HG02642 (cell line): Measurements from ENCODE around the gene HIF1A.
"Not testable (repeated sequence)": the region's sequence is repeated elsewhere in the genome, so short reads cannot be mapped to it uniquely, and the experiment has no call there.

Experiments used
- ATAC-seq: cut with Tn5 transposase; IDR thresholded peaks from one replicate; pipeline ENCODE4 v1.9.1; 2021; ENCODE audit warnings: mild to moderate bottlenecking; ENCODE audit not compliant: unreplicated experiment, poor library complexity

The HIF1A gene

DNA sequence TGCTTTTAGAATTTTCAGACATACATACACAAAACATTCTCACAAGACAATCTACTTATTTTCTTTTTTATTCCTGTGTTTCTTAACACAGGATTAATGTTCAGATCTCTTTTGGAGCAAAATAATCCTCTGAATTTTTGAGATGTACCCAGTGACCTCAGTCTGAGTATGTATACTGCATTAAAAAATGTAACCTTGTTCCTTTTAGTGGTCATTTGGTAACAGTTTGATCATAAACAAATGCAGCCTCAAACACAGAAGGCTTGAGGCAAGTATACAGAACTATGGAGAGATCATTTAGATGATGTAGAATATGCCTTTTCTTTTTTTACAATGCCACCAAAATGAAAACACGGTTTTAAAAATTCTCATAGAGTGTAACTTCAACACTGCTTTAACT is 9.7 kb downstream of the HIF1A start:
- ATAC-seq: no peak

DNA sequence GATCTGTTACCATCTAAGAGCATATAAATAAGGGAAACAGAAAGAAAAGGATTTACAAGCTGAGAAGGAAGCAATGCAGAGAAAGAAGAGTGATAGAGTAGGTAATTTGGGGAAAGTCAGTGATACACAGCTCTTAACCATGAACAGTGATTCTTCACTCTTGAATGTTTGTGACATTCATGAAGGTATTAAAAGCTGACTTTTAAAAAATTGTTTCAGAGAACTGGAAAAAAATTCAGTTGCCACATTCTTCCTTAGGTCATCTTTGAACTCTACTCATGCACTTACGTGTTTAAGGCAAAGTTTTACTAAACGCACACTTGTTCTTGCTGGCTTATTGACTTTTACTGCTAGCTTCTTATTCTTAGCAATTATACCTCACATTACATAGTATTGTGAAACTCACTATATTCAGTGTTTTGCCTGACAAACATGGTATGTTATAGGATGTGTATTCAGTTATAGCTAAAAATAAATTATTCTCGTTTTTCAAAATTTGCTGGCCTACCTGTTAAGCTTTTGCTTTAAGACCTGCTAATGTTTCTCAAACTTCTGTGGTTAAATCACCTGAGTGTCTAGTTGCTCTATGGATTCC is 10.9 kb downstream of the HIF1A start:
- ATAC-seq: no peak

DNA sequence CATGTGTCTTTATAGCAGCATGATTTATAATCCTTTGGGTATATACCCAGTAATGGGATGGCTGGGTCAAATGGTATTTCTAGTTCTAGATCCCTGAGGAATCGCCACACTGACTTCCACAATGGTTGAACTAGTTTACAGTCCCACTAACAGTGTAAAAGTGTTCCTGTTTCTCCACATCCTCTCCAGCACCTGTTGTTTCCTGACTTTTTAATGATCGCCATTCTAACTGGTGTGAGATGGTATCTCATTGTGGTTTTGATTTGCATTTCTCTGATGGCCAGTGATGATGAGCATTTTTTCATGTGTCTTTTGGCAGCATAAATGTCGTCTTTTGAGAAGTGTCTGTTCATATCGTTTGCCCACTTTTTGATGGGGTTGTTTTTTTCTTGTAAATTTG is 12.5 kb downstream of the HIF1A start:
- ATAC-seq: not testable (repeated sequence)

DNA sequence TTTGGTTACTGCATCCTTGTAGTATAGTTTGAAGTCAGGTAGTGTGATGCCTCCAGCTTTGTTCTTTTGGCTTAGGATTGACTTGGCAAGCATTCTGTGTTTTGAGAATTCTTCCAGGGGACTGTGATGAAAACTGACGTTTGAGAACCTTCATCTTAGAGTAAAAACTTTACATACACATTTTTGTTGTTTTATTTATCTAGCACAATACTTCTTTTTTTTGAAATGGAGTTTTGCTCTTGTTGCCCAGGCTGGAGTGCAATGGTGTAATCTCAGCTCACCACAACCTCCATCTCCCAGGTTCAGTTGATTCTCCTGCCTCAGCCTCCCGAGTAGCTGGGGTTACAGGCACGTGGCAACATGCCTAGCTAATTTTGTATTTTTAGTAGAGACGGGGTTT is 13.4 kb downstream of the HIF1A start:
- ATAC-seq: not testable (repeated sequence)

DNA sequence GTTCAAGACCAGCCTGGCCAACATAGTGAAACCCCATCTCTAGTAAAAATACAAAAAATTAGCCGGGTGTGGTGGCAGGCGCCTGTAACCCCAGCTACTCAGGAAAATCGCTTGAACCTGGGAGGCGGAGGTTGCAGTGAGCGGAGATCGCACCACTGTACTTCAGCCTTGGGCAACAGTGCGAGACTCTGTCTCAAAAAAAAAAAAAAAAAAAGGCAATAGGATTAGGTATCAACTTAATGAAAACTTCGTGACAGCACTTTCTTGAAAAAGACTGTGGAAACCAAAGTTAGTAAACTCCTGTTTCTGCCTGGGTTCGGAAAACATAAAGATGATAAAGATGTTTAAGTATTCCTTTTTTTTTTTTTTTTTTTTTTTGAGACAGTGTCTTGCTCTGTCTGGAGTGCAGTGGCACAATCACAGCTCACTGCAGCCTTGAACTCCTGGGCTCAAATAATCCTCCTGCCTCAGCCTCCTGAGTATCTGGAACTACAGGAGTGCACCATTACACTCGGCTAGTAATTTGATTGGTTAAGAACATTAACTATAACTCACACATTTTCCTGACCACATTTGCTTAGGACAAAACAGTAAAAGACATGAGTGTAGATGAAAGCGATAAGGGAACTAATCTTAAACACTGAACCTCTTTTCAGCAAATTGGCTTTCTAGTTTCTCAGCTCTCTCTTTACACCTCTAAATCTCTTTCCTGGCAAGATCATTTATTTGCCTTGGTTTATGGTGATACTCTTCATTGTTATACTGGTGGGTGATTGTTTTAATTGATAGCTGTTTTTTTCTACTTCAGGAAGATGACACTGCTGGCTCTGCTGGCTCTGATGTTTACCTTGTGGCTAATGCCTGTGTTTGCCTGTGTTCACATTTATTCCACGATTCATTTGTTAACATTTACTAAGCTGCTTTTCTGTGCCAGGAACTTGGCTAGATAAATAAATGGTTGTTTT is 15.8 kb downstream of the HIF1A start:
- no peak for ATAC-seq

DNA sequence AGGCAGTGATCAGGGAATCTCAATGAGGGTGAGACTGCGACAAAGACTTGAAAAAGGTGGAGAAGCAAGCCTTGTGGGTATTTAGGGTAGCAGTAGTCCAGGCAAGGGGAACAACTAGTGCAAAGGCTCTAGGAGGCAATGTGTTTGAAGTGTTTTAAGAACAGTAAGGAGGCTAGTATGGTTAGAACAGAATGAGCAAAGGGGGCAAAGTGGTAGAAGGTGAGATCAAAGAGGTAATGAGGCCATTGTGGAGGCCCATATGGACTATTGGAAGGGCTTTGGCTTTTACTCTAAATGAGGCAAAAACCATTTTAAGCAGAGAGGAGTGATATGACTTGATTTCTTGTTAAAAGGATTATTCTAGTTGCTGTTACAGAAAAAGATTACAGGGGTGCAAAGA is 16.8 kb downstream of the HIF1A start:
- ATAC-seq: no peak

DNA sequence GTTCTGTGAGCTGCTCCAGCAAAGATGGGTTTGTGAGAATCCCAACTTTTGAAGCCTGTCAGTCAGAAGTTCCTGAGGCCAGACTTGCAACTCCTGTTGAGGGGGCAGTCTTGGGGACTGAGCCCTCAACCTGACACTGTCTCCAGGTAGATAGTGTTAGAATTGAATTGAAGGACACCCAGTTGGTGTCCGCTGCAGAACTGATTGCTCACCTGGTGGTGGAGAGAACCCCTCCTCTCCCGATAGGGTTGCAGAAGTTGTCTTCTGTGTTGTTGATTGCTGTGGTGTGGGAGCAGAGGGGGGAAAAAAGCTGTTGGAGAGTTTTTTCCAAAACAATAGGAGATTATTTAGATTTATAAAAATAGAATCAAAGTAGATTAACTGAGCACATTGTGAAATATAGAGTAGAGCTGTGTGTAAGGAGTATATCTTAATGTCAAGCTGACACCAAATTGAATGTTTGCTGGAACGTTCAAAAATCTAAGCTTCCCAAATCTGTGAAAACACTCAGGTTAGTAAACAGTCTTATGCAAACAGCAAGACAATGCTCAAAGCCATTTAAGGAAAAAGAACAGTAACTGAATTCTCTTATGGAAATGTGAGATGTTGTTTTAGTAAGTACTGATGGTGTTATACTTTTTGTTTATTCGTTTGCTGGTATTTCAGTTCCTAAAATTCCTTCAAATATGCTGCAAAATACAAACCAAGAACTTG is 18.6 kb downstream of the HIF1A start:
- no peak for ATAC-seq

DNA sequence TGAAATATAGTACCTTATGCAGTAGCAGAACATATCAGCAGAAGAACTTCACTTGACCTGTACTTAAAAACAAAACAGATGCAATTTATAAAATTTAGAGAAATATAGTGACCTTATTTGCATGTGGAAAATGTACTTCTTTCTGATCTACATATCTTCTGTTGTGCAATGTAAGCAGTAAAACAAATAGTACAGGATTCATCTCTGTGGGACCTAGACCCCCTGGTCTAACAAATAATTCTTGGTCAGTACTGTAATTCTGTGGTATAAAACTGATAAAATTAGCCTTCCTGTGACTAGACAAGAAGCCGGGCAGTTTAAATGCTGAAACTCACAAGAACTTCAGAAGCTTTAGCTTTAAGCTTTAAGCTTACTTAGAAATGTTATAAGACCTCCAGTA is 21.6 kb downstream of the HIF1A start:
- no peak for ATAC-seq

DNA sequence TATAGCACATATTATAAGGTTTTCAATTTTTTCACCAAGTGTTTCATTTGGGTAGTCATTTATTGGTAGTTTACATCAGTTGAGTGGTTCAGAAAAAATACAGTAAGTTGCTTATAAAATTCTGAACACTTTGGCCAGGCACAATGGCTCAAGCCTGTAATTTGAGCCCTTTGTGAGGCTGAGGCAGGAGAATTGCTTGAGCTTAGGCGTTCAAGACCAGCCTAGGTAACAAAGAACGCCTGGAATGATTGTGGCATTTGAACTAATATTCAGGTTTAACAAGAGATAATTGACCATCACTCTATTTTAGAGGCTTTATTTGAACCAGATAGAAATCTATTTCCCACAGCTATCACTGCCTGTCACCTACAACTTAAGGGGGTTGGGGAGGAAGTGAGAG is 22.7 kb downstream of the HIF1A start:
- no peak for ATAC-seq

DNA sequence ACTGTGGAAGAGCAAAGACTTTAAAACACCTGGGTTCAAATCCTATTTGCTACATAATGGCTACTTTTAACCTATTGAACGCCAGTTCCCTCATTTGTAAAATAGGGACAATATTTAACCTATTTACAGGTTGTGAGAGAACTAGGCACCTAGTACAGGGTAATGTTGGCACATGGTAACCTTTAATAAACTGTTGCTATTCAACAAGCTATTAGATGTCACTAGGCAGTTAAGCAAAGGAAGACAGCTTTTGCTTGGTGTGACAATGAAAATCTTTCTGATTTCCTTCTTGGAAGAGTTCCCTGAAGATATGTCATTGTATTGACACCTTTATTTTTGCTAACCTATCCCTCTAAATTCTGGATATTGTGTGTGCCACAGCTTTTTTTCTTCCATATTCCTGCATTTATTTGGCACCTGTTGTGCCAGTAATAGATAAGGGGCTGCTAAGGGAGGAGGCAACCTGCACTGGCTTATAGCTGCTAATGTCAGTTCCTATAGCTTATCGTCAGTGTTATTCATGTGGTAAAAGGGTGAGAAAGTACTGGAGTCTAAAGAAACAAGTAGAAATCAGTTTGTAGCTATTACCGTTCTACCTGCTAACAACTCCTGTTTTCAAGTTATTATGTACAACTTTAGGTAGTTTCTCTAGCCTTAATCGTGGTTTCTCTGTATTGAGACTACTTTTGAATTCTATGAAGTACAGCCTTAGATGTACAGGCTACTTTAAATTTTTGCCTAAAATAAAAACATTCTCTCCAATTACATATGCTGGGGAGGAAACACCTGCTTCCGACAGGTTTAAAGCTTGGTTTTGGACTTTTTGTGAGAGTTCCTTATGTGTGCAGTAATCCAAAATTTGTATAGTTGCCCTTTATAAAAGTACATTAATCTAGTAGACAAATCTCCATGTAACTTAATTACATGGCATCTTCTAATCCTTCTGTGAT is 24.3 kb downstream of the HIF1A start:
- no peak for ATAC-seq

DNA sequence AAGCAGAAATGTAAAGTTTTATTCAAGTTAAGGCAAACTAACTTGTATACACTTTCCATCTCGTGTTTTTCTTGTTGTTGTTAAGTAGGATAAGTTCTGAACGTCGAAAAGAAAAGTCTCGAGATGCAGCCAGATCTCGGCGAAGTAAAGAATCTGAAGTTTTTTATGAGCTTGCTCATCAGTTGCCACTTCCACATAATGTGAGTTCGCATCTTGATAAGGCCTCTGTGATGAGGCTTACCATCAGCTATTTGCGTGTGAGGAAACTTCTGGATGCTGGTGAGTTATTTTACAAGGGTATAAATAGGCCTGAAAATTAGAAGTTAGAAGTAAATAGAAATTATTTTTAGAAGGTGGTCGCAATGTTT is 25.0 kb downstream of the HIF1A start:
- ATAC-seq: no peak

DNA sequence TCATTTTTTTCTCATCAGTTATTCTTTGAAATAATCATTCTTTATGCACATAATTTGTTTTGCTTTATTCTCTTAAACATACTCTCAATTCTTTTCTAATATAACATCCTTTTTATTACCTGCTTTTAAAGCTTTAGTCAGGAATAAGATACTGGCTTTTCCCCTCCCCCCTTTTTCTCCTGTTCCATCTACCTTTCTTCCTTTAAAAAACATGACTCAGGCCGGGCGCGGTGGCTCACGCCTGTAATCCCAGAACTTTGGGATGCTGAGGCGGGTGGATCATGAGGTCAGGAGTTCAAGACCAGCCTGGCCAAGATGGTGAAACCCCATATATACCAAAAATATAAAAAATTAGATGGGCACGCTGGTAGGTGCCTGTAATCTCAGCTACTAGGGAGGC is 25.4 kb downstream of the HIF1A start:
- ATAC-seq: no peak

DNA sequence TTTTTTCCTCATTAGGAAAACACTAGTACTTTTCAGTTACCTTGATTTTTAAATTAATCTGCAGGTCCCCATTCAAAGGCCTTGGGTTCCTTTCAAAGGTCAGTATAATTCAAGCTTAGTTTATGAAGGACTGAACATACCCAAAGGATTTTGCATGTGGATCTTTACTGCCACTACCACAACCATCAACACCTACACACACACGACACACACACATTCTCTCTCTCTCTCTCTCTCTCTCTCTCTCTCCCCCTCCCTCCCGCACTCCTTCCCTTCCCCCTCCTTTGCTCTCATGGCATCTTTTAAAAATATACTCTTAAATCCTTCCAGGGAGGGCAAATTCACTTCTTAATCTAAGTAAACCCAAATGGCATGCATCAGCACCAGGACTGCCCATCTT is 28.8 kb downstream of the HIF1A start:
- no peak for ATAC-seq

DNA sequence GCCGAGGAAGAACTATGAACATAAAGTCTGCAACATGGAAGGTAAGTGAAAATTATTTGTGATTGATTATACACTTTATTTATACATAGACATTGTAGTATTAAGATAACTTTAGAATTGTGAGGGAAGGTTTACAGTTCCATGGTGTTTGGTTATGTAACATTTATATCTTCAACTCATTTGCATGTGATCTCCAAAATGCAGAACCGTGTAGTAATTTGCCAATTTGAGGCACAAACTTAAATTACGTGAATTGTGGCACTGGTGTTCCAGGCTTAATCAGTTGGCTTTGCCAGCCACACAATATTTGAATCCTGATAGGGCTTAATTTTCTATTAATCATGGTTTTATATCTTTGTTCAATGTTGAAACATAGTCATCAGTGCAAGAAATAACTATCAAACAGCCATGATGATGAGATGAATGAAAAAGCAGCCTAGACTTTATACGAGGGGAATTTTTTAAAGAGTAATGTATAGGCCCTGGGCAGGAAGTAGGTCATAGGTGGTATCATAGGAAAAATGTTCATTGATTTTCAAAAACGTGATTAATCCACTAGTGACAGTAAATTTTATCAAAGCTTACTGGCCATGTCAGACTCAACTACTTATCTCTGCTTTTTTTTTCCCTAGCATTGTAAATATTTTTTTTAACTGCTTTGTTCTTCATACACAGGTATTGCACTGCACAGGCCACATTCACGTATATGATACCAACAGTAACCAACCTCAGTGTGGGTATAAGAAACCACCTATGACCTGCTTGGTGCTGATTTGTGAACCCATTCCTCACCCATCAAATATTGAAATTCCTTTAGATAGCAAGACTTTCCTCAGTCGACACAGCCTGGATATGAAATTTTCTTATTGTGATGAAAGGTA is 31.7 kb downstream of the HIF1A start:
- ATAC-seq: no peak

DNA sequence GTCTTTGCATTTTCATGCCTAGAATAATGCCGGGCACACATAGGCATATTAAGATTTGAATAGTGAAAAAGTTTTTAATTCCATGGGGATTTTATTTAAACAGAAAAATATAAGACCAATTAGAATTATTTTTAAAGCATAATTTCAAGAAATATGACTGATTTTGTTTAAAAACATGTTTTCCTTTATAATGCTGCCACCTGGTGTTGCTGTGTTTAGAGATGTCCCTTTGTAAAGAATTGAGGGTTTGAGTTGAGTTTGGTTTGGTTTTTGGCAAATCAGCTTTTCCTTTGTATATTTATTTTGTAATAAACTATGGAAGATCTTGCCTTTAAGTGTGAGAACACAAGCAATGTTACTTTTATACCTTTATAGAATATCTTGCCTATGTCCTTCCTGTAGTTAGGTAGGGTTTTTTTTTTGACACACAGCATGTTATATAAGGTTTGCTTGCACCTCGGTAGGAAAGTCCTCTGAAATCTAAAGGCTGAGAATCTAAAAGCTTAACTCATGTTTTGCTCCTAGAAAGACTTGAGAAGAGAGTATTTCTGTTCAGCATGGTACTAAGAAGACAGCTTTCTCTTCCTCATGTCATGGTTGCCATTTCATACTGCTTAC is 35.6 kb downstream of the HIF1A start:
- ATAC-seq: no peak

DNA sequence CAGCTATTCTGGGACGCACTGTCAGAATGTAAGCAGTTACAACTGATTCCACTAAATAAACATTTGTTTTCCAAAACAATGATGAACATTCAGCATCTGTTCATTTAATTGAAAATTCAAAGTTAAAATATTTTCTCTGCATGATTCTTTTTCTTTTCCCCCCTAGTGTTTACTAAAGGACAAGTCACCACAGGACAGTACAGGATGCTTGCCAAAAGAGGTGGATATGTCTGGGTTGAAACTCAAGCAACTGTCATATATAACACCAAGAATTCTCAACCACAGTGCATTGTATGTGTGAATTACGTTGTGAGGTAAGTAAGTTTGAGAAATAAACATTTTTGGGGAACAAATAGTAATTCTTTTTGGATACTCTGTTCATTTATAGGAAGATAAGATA is 38.7 kb downstream of the HIF1A start:
- ATAC-seq: no peak

DNA sequence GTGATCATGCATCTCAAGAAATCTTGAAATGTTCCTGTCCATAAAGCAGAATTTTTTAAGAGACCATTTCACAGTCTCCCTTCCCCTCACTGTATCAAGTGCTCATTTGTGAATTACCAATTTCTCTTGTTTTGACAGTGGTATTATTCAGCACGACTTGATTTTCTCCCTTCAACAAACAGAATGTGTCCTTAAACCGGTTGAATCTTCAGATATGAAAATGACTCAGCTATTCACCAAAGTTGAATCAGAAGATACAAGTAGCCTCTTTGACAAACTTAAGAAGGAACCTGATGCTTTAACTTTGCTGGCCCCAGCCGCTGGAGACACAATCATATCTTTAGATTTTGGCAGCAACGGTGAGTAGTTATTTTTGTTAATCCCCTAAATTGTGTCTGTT is 41.4 kb downstream of the HIF1A start:
- ATAC-seq: no peak

DNA sequence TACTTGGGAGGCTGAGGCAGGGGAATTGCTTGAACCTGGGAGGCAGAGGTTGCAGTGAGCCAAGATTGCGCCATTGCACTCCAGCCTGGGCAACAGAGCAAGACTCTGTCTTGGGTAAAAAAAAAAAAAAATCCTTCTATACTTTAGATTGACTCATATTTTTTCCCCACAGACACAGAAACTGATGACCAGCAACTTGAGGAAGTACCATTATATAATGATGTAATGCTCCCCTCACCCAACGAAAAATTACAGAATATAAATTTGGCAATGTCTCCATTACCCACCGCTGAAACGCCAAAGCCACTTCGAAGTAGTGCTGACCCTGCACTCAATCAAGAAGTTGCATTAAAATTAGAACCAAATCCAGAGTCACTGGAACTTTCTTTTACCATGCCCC is 42.6 kb downstream of the HIF1A start:
- no peak for ATAC-seq

DNA sequence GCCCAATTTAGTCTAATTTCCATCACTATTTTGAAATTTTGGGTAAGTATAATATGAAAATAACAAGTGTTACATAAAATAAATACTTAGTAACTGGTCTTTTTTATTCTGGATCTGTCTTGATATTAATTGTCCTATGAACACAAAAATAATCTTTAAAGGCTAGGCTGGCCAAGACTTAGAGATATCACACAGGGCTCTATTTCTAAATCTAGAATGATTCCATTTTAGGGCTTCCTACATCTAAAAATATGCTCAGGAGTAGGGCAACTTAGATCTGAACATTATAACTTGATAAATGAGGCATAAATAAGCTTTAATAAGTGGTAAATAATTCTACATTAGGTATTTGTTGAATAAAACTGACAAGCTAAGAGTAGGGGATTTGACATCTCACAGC is 43.8 kb downstream of the HIF1A start:
- no peak for ATAC-seq
